GM19467 (cell line): ENCODE data around the gene PIBF1.
A peak's percentile ranks its signal among the peaks of the same experiment; 100 is the strongest.
"Not testable (repeated sequence)": the region's sequence is repeated elsewhere in the genome, so short reads cannot be mapped to it uniquely, and the experiment has no call there.

Experiments used
- ATAC-seq: cut with Tn5 transposase; IDR thresholded peaks from one replicate; pipeline ENCODE4 v1.9.1; 2021; ENCODE audit warnings: mild to moderate bottlenecking, moderate library complexity; ENCODE audit not compliant: unreplicated experiment

PIBF1 gene

GRCh38 chr13:72820156-72820897 is 38.4 kb downstream of the PIBF1 start:
- ATAC-seq = no peak

GRCh38 chr13:72820898-72821279 is 39.0 kb downstream of the PIBF1 start:
- no peak for ATAC-seq

DNA sequence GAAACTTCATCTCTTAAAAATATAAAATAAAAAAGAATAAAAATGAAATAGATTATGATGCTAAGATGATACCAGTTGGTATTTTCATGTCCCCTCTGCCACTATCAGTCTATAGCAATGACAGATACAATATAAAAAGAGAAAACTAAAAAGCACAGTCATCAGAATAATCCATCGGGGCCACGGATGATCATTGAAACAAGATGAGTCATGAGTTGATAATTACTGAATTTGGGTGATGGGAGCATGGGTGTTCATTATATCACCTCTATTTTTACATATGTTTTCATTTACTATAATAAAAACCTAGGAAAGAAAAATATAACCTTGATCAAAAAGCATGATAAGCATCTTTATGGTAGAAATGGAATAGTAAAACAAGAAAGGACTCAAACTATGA is 41.1 kb downstream of the PIBF1 start:
- no peak for ATAC-seq

GRCh38 chr13:72823724-72824123 is 41.8 kb downstream of the PIBF1 start:
- no peak for ATAC-seq

DNA sequence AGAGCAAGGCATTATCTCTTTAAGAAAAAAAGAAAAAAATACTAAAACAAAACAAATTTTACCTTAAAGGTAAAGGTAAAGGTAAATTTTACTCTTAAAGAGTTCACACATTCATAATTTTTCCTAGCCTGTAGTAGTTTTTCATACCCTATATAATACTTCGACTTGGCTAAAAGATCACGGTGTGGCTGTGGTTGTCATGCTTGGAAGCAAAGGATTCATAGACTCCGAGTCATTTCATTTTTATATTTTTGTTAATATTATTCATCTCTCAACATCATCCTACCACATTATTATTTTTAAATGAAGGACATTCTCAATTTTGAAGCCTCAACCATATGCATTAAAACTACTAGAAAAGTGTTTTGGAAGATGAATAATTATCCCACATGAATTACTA is 52.7 kb downstream of the PIBF1 start:
- no peak for ATAC-seq

DNA sequence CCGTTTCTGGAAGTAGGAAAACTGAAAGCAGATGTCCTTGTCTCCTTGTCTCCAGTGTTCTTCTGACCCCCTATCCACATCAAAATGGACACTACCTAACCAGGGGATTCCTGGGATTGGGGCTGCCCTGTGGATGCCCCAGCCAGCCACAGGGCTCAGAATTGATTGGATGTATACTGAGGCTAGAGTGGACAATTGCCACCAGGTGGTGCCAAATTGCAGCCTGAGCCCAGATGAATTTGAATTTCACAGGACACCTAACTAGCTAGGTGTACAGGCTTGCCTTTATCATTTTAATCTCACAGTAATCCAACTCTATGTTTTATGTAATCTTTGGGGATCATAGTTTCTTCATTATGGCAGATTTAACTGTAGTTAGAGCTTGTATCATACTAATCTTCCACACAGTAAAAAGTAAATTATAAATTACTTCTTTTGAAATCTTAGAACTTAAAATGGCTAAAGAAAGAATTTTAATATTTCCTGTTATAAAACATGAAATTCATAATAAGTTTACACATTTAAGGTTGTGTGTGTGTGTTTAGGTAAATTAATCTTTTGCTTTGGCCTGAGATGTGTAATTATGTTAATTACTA is 58.0 kb downstream of the PIBF1 start:
- peak; percentile 89 for ATAC-seq

DNA sequence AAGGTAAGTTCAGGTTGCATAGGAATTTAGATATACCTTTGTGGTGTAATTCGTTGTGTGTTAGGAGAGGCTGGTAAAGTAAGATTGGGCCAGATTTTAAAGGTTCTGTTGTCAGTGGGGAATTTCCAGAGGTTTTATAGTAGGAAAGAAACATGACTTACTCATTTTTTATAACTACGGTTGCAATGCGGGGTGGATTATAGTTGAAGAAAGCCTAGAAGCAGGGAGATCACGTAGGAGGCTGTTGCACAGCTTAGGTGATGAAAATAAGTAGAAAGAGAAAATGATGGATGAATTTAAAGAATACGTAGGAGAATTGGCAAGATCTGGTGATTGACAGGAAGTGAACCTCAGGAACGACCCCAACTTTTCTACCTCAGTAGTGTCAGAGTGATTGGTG is 61.1 kb downstream of the PIBF1 start:
- ATAC-seq = no peak

- not testable (repeated sequence) for ATAC-seq
These were observed 63.2 kb downstream of the PIBF1 start for GRCh38 chr13:72845148-72845547.

DNA sequence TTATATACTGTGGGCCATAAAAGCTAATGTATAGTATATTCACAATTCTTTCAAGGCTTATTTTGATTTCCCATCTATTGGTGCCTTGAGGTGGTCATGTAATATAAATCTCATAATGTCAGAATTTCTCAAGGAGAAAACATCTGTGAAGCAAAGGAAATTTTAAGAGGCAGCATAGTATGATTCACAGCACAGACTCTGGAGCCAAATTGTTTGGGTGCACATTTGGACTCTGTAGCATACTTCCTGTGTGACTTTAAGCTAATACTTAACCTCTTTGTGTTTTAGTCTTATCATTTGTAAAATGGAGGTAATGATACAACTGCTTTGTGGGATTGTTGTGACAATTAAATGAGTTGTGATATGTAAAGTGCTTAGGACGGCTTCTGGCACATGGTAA is 67.6 kb downstream of the PIBF1 start:
- no peak for ATAC-seq

DNA sequence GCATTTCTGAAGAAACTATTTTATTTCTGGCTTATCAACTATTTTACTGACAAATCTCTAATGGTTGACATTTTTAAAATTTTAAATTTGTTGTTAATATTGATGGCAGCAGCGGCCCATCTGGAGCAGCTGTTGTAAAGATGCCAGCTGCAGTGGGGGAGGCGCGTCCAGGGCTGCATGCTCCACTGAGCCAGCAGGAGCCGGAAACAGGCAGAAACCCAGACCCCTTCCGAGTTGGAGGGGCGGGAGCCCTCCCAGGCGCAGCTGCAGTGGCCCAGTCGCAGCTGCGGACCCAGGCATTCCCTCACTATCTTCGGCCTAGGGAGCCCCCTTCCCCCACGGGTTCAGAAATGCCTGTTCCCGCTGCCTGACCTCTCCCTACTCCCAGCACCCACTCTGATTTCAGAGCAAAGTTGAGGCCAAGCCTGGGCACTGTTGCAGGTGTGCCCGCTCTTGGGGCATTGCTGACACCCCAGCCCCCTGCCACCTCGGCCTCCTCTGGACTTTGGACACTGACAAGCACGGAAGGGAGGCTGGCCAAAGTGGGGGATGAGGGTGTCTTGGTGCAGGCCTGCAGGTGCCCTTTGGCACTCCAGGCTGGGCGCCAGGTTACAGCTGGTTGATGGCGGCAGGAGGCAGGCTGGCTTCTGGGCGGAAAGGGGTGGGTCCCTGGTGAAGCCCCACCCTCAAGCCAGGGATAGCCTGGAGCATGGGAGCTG is 69.2 kb downstream of the PIBF1 start:
- no peak for ATAC-seq

GRCh38 chr13:72851678-72852014 is 69.7 kb downstream of the PIBF1 start:
- no peak for ATAC-seq

DNA sequence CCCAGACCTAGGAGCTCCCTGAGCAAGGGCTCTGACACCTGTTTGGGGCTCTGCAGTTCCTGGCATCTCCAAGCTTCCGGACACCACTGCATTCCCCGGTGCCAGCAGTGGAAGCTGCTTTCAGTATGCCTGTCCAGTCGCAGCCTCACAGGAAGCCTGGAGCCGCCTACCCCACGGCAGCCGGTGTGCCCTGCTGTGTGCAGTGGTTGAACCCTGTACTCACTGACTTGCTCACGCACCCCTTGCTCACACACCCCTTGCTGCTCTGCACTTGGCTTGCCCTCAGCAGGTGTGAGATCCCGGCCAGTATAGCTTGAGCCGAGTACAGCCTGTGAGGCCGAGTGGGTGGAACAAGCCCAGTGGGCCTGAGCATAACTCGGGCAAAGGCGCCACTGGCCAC is 70.3 kb downstream of the PIBF1 start:
- no peak for ATAC-seq

DNA sequence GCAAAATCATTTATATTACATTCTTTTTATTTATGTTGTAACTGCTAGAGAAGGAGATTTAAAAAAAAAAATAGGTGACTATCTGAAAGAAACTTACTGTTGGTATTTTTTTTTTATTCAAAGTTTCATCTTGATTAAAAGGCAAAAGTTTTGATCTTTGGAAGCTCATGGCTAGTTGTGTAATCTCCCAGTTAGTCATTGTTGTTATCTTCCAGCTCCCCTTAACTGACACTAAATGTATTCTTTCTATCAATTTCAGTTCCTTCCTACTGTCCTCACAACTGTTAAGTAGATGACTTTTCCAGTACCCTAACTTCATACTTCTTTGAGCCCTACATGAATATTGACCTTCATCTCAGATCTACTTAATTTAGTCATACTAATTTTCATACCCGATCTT is 71.1 kb downstream of the PIBF1 start:
- ATAC-seq = no peak

- peak; percentile 77 for ATAC-seq
These were observed 82.4 kb downstream of the PIBF1 start for GRCh38 chr13:72864142-72865011.

DNA sequence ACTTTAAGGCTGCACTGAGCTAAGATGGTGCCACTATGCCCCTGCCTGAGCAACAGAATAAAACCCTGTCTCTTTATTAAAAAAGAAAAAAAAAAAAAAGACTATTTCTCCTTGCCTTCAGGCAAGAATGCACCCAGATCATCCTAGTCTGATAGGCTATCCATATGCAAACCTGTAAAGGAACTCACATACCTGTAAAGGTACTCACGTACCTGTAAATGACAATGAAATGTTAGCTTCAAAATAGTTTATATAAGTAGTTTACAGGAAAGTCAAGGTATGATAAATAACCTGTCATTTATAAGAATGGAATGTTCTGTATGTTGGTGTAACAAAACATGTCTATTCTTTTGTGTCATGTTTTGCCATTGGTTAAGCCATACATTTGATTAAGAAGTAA is 86.3 kb downstream of the PIBF1 start:
- ATAC-seq = no peak

GRCh38 chr13:72875233-72875632 is 93.3 kb downstream of the PIBF1 start:
- ATAC-seq = no peak

DNA sequence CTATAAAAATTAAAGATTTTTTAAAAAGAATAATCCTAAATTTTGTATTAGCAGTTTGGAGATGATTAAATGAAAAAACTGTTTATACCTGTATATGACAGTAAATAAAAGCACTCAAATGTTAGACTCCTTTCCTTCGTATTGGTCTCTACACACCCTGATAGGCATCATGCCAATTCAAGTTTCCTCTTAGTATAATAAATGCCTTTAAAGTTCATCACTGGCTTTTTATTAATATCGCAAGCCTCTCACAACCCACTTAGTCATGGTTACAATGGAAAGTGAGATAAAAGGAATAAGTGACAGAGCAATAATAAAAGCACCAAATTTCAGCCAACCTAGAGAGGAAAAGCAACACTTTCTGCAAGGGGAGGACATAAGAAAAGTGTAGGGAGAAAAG is 102.2 kb downstream of the PIBF1 start:
- no peak for ATAC-seq

- ATAC-seq = no peak
These were observed 104.5 kb downstream of the PIBF1 start for GRCh38 chr13:72886272-72887067.

DNA sequence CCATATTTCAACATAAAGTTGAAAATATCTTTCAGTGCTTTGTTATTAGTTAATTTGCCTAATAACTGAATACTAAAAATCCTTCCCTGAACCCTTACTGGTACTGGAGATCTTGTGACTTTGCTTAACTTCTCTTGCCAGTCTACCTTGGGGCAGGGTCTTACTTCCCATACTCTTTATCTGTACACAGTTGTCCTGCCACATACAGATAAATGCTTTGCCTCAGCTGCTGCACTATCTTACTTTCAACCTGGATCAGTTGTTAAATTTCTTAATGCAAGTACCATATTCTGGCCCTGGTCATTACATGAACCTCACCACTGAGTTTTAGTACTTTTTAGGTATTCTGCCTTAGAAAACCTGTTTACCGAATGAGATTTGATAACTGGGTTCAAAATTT is 107.6 kb downstream of the PIBF1 start:
- no peak for ATAC-seq

GRCh38 chr13:72890546-72890945 is 108.6 kb downstream of the PIBF1 start:
- ATAC-seq = no peak

DNA sequence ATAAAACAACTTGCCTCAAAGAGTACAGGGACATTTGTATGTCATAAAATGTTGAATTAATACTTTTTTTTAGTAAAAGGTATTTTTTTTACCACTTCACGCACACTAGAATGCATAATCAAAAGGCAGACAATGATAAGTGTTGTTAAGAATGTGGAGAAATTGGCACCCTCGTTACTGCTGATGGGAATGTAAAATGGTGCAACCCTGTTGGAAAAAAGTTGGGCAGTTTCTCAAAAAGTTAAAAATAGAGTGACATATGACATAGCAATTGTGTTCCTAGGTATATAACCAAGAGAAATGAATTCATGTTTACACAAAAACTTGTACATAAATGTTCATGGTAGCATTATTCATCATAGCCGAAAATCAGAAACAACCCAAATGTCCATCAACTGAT is 109.5 kb downstream of the PIBF1 start:
- ATAC-seq = no peak
